Ureter (tissue), 1 donor: ENCODE measurements around the gene ZSCAN29. TPM values are rescaled to one million over a fixed set of nuclear protein-coding genes. Genes with fewer than 3 reads are reported as not detected.
"Not testable (repeated sequence)": the region's sequence is repeated elsewhere in the genome, so short reads cannot be mapped to it uniquely, and the experiment has no call there.

Experiments used
- DNase-seq: peaks from one replicate; pipeline ENCODE4 v3.0.0-alpha.2; 2020; ENCODE audit warnings: low spot score
- total RNA-seq: library from RNA; stranded (reverse); gene quantifications from one replicate; pipeline ENCODE4 v1.2.4, GENCODE V29; 2023
- donor health status: DM: yes; HTN: yes; CAD: no.

ZSCAN29 gene
- 27.3 TPM for total RNA-seq

GRCh38 chr15:43370975-43371974 lies at the start of gene ZSCAN29, which contains the start of gene TUBGCP4:
TSS of gene ZSCAN29 (minus strand) at chr15:43371043. CDS start at chr15:43369913, 1,130 bp downstream.
TSS of gene TUBGCP4 (plus strand) at chr15:43371101. CDS start at chr15:43371355, 254 bp downstream.
- peak; percentile 84 for DNase-seq

- no peak for DNase-seq
Measured at GRCh38 chr15:43420435-43420834, 49.6 kb upstream of the ZSCAN29 start.

GRCh38 chr15:43414196-43414595 lies 43.4 kb upstream of the ZSCAN29 start:
- no peak for DNase-seq

- DNase-seq = no peak
Measured at GRCh38 chr15:43412096-43412495, 41.3 kb upstream of the ZSCAN29 start.

- no peak for DNase-seq
Measured at GRCh38 chr15:43410572-43411214, 39.9 kb upstream of the ZSCAN29 start.

- DNase-seq = no peak
Measured at GRCh38 chr15:43408789-43409188, 37.9 kb upstream of the ZSCAN29 start.

- DNase-seq = no peak
Measured at GRCh38 chr15:43406808-43407207, 36.0 kb upstream of the ZSCAN29 start.

- DNase-seq = no peak
Measured at GRCh38 chr15:43406189-43406588, 35.3 kb upstream of the ZSCAN29 start.

GRCh38 chr15:43404130-43404529 lies 33.3 kb upstream of the ZSCAN29 start:
- no peak for DNase-seq

GRCh38 chr15:43403616-43404015 lies 32.8 kb upstream of the ZSCAN29 start:
- no peak for DNase-seq

GRCh38 chr15:43402255-43402654 lies 31.4 kb upstream of the ZSCAN29 start:
- no peak for DNase-seq

GRCh38 chr15:43393592-43393991 lies 22.7 kb upstream of the ZSCAN29 start:
- DNase-seq = not testable (repeated sequence)

- DNase-seq = no peak
Measured at GRCh38 chr15:43390723-43391122, 19.9 kb upstream of the ZSCAN29 start.

GRCh38 chr15:43383070-43383469 lies 12.2 kb upstream of the ZSCAN29 start:
- DNase-seq = no peak

GRCh38 chr15:43382310-43382709 lies 11.5 kb upstream of the ZSCAN29 start:
- DNase-seq = no peak

GRCh38 chr15:43378601-43379000 lies 7.8 kb upstream of the ZSCAN29 start:
- DNase-seq = no peak

- DNase-seq = no peak
Measured at GRCh38 chr15:43376017-43376705, 5.3 kb upstream of the ZSCAN29 start.

GRCh38 chr15:43370310-43370974 lies 401 bp downstream of the ZSCAN29 start:
- DNase-seq = no peak

- no peak for DNase-seq
Measured at GRCh38 chr15:43361313-43361903, 9.4 kb downstream of the ZSCAN29 start.

- no peak for DNase-seq
Measured at GRCh38 chr15:43360821-43361220, 10.0 kb downstream of the ZSCAN29 start.
